WTC11 (cell line): ENCODE data around the gene GREB1.

Experiments used
- FOXP1 ChIP-seq: sonication (generic); formaldehyde crosslinking; IDR thresholded peaks from 2 replicates; pipeline ENCODE4 v1.8.0; 2022; ENCODE audit warnings: missing genetic modification reagents, mild to moderate bottlenecking, moderate library complexity, borderline replicate concordance
- GRHL2 ChIP-seq: fragments of 250-450 bp; sonication (Bioruptor Pico); IDR thresholded peaks from 2 replicates; pipeline ENCODE4 v1.8.0; 2022; ENCODE audit warnings: mild to moderate bottlenecking, moderate library complexity; ENCODE audit not compliant: insufficient replicate concordance, severe bottlenecking
- RELA ChIP-seq: sonication (generic); formaldehyde crosslinking; IDR thresholded peaks from 2 replicates; pipeline ENCODE4 v1.8.1; 2022; ENCODE audit warnings: missing genetic modification reagents, mild to moderate bottlenecking, borderline replicate concordance
- TEAD1 ChIP-seq: sonication (generic); formaldehyde crosslinking; IDR thresholded peaks from 2 replicates; pipeline ENCODE4 v1.8.0; 2022; ENCODE audit warnings: mild to moderate bottlenecking, missing genetic modification reagents
- ZNF263 ChIP-seq: sonication (generic); formaldehyde crosslinking; IDR thresholded peaks from 2 replicates; pipeline ENCODE4 v1.8.1; 2022; ENCODE audit warnings: low read depth, mild to moderate bottlenecking, moderate library complexity, missing genetic modification reagents
- TF ChIP-seq, protein P1 (sequence below): fragments of 200-600 bp; IDR thresholded peaks from 2 replicates; pipeline ENCODE4 v1.8.0; 2022; ENCODE audit warnings: antibody characterized with exemption
- TF ChIP-seq, protein P2 (sequence below): sonication (generic); formaldehyde crosslinking; IDR thresholded peaks from 2 replicates; pipeline ENCODE4 v1.8.0; 2022; ENCODE audit warnings: mild to moderate bottlenecking, missing genetic modification reagents
- TF ChIP-seq, protein P3 (sequence below): fragments of 250-450 bp; sonication (Bioruptor Pico); IDR thresholded peaks from 2 replicates; pipeline ENCODE4 v1.9.0; 2021; ENCODE audit warnings: mild to moderate bottlenecking

DNA sequence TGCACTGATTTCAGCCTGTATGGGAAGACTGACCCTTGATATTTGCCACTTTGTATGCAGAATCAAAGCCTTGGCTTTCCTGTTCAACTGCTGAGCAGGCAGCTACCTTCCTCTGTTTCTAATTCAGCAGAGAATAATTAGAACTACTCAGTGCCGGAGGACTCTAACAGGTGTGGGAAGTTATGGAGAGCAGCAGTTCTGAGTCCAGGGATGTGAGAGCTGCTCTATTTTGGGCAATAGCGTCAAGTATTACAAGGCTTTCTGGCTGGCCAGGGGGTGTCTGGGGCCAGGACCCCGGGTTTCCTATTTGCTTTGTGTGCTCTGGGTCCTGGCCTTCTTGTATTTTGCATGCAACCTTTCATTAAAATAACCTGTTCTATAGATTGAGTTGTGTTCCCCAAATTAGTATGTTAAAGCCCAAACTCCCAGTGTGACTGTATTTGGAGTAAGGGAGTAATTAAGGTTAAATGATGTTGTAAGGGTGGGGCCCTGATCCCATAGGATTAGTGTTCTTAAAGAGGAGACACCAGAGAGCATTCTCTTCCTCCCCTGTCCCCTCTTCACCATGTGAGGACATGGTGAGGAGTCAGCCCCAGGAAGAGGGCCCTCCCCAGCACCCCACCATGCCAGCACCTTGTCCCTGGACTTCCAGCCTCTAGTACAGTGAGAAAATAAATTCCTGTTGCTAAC is 141.7 kb downstream of the GREB1 start:
- TF ChIP-seq, protein P1, sequence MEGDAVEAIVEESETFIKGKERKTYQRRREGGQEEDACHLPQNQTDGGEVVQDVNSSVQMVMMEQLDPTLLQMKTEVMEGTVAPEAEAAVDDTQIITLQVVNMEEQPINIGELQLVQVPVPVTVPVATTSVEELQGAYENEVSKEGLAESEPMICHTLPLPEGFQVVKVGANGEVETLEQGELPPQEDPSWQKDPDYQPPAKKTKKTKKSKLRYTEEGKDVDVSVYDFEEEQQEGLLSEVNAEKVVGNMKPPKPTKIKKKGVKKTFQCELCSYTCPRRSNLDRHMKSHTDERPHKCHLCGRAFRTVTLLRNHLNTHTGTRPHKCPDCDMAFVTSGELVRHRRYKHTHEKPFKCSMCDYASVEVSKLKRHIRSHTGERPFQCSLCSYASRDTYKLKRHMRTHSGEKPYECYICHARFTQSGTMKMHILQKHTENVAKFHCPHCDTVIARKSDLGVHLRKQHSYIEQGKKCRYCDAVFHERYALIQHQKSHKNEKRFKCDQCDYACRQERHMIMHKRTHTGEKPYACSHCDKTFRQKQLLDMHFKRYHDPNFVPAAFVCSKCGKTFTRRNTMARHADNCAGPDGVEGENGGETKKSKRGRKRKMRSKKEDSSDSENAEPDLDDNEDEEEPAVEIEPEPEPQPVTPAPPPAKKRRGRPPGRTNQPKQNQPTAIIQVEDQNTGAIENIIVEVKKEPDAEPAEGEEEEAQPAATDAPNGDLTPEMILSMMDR: no peak
- TF ChIP-seq FOXP1 (CRISPR knock-in tag): no peak
- TF ChIP-seq ZNF263: no peak
- no peak for TF ChIP-seq TEAD1 (CRISPR knock-in tag)
- no peak for TF ChIP-seq GRHL2 (CRISPR knock-in tag)
- TF ChIP-seq, protein P2, sequence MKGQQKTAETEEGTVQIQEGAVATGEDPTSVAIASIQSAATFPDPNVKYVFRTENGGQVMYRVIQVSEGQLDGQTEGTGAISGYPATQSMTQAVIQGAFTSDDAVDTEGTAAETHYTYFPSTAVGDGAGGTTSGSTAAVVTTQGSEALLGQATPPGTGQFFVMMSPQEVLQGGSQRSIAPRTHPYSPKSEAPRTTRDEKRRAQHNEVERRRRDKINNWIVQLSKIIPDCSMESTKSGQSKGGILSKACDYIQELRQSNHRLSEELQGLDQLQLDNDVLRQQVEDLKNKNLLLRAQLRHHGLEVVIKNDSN: no peak
- TF ChIP-seq, protein P3, sequence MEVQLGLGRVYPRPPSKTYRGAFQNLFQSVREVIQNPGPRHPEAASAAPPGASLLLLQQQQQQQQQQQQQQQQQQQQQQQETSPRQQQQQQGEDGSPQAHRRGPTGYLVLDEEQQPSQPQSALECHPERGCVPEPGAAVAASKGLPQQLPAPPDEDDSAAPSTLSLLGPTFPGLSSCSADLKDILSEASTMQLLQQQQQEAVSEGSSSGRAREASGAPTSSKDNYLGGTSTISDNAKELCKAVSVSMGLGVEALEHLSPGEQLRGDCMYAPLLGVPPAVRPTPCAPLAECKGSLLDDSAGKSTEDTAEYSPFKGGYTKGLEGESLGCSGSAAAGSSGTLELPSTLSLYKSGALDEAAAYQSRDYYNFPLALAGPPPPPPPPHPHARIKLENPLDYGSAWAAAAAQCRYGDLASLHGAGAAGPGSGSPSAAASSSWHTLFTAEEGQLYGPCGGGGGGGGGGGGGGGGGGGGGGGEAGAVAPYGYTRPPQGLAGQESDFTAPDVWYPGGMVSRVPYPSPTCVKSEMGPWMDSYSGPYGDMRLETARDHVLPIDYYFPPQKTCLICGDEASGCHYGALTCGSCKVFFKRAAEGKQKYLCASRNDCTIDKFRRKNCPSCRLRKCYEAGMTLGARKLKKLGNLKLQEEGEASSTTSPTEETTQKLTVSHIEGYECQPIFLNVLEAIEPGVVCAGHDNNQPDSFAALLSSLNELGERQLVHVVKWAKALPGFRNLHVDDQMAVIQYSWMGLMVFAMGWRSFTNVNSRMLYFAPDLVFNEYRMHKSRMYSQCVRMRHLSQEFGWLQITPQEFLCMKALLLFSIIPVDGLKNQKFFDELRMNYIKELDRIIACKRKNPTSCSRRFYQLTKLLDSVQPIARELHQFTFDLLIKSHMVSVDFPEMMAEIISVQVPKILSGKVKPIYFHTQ (CRISPR knock-in tag): no peak
- TF ChIP-seq RELA: no peak
